HCT116 (cell line): ENCODE results near the gene VSIG2. TPM values are rescaled to one million over a fixed set of nuclear protein-coding genes. Genes with fewer than 3 reads are reported as not detected.

ENCODE experiments used
- ATAC-seq: fragments of 200-7000 bp; cut with Tn5 transposase; 2 replicates; pipeline ENCODE4 v1.9.1; 2020; ENCODE audit warnings: mild to moderate bottlenecking, moderate library complexity
- BruUV-seq: library from RNA; stranded (reverse); fragments of 400-500 nt; replicated peaks from 2 replicates; lab custom pipeline; 2021; lab: Mats Ljungman, UMichigan
- CTCF ChIA-PET: fragments of 300-600 bp; sonication (Branson Sonifier 250); formaldehyde crosslinking; loops from one replicate; lab custom pipeline; 2021; ENCODE audit warnings: antibody characterized with exemption; lab: Charles Lee
- POLR2A ChIA-PET: fragments of 300-600, 350-600 bp; sonication (Branson Sonifier 250); formaldehyde crosslinking; loops from one replicate; lab custom pipeline; 2021; ENCODE audit warnings: antibody characterized with exemption; lab: Charles Lee
- RAD21 ChIA-PET, 2 experiments: fragments of 300-600 bp; sonication (Branson Sonifier 250); formaldehyde crosslinking; loops; one replicate each; lab custom pipeline; 2023; ENCODE audit warnings: low total read pairs in 2 of 2; ENCODE audit not compliant: uncharacterized antibody in 2 of 2, unreplicated experiment in 2 of 2, low non-redundant PET in 1 of 2; lab: Charles Lee
- DNase-seq: peaks from one replicate; pipeline ENCODE4 v3.0.0-alpha.2; 2010; ENCODE audit warnings: low read depth, low spot score
- H2AFZ ChIP-seq: fragments of 200-600 bp; shearing (Covaris generic), sonication (generic); 2 replicates; pipeline ENCODE4 v1.6.1; 2017; ENCODE audit warnings: low read depth, mixed run types, mixed read lengths, antibody characterized with exemption, low read length; ENCODE audit not compliant: poor library complexity, severe bottlenecking
- H3K27ac ChIP-seq: 2 replicates; pipeline ENCODE4 v1.5.1; 2012; ENCODE audit warnings: low read depth, low read length
- H3K27me3 ChIP-seq: fragments of 200-600 bp; sonication (generic); 2 replicates; pipeline ENCODE4 v1.6.1; 2016; ENCODE audit warnings: mixed run types, low read length, mixed read lengths; ENCODE audit not compliant: insufficient read depth
- H3K36me3 ChIP-seq, 2 experiments: fragments of 200-500 bp in 1 of 2; fragments of 200-600 bp in 1 of 2; sonication (Bioruptor generic) in 1 of 2; sonication (generic) in 1 of 2; 2 replicates each; pipeline versions ENCODE4 v1.5.1 to v1.6.1; 2014 to 2016; ENCODE audit warnings: low read length in 2 of 2, inconsistent platforms in 1 of 2, mixed read lengths in 1 of 2, mixed run types in 1 of 2; ENCODE audit not compliant: insufficient read depth in 2 of 2, control insufficient read depth in 1 of 2
- H3K4me1 ChIP-seq, 2 experiments: fragments of 200-600 bp in 1 of 2; sonication (generic) in 1 of 2; 2 replicates each; pipeline versions ENCODE4 v1.5.1 to v1.6.1; 2012 to 2017; ENCODE audit warnings: low read length in 2 of 2, inconsistent platforms in 1 of 2, mild to moderate bottlenecking in 1 of 2, mixed read lengths in 1 of 2, mixed run types in 1 of 2, moderate library complexity in 1 of 2; ENCODE audit not compliant: insufficient read depth in 2 of 2, control insufficient read depth in 1 of 2
- H3K4me2 ChIP-seq: fragments of 200-600 bp; sonication (generic); 2 replicates; pipeline ENCODE4 v1.6.1; 2017; ENCODE audit warnings: mixed run types, low read length, mixed read lengths
- H3K4me3 ChIP-seq, 2 experiments: fragments of 200-600 bp in 1 of 2; sonication (generic) in 1 of 2; replicated peaks in 1 of 2; 2 replicates each; pipeline ENCODE4 v1.5.1; 2011 to 2016; ENCODE audit warnings: low read length in 2 of 2, control low read depth in 1 of 2, low read depth in 1 of 2, mild to moderate bottlenecking in 1 of 2, mixed read lengths in 1 of 2, mixed run types in 1 of 2
- H3K79me2 ChIP-seq: fragments of 200-600 bp; sonication (generic); 2 replicates; pipeline ENCODE4 v1.6.1; 2017; ENCODE audit warnings: mild to moderate bottlenecking, mixed run types, low read length, moderate library complexity, mixed read lengths; ENCODE audit not compliant: insufficient read depth
- H3K9ac ChIP-seq: fragments of 200-600 bp; sonication (generic); 2 replicates; pipeline ENCODE4 v1.6.1; 2016; ENCODE audit warnings: low read length, mixed read lengths
- H3K9me2 ChIP-seq: fragments of 200-600 bp; sonication (generic), shearing (Covaris generic); 2 replicates; pipeline ENCODE4 v1.6.1; 2017; ENCODE audit warnings: mixed run types, mild to moderate bottlenecking, moderate library complexity; ENCODE audit not compliant: insufficient read depth
- H3K9me3 ChIP-seq, 2 experiments: fragments of 200-500 bp in 1 of 2; fragments of 200-600 bp in 1 of 2; sonication (Bioruptor generic) in 1 of 2; sonication (generic) in 1 of 2; 2 replicates each; pipeline ENCODE4 v1.6.1; 2014 to 2017; ENCODE audit warnings: low read length in 2 of 2, mixed read lengths in 2 of 2, inconsistent platforms in 1 of 2, low read depth in 1 of 2, mild to moderate bottlenecking in 1 of 2, mixed run types in 1 of 2, moderate library complexity in 1 of 2; ENCODE audit not compliant: control insufficient read depth in 1 of 2, insufficient read depth in 1 of 2
- H4K20me1 ChIP-seq: fragments of 200-600 bp; sonication (generic), shearing (Covaris generic); 2 replicates; pipeline ENCODE4 v1.6.1; 2017; ENCODE audit warnings: mixed run types, mild to moderate bottlenecking, moderate library complexity; ENCODE audit not compliant: insufficient read depth
- CBX3 ChIP-seq: IDR thresholded peaks from 2 replicates; pipeline ENCODE4 v1.6.1; 2012; ENCODE audit warnings: low read depth
- EZH2 ChIP-seq: fragments of 200-600 bp; sonication (generic); IDR thresholded peaks from 2 replicates; pipeline ENCODE4 v1.6.1; 2017; ENCODE audit warnings: antibody characterized with exemption, mixed run types
- FOSL1 ChIP-seq: IDR thresholded peaks from 2 replicates; pipeline ENCODE4 v1.6.1; 2012; ENCODE audit warnings: low read depth
- POLR2A ChIP-seq: IDR thresholded peaks from 2 replicates; pipeline ENCODE4 v1.7.0; 2011; ENCODE audit warnings: borderline replicate concordance; ENCODE audit not compliant: insufficient read depth, insufficient read length; ENCODE audit errors: extremely low read depth
- POLR2AphosphoS5 ChIP-seq: IDR thresholded peaks from 2 replicates; pipeline ENCODE4 v1.6.1; 2011; ENCODE audit warnings: mild to moderate bottlenecking, low read depth, low read length, moderate library complexity
- SP1 ChIP-seq: IDR thresholded peaks from 2 replicates; pipeline ENCODE4 v1.6.1; 2012; ENCODE audit warnings: low read depth
- SRF ChIP-seq: IDR thresholded peaks from 2 replicates; pipeline ENCODE4 v1.6.1; 2012; ENCODE audit warnings: low read depth
- TCF7L2 ChIP-seq: IDR thresholded peaks from 2 replicates; pipeline ENCODE4 v1.7.0; 2011; ENCODE audit warnings: borderline replicate concordance, inconsistent platforms; ENCODE audit not compliant: insufficient read depth, insufficient read length; ENCODE audit errors: extremely low read depth
- ZNF274 ChIP-seq: fragments of 200-500 bp; sonication (Bioruptor generic); IDR thresholded peaks from 2 replicates; pipeline ENCODE4 v1.6.1; 2014; ENCODE audit warnings: mild to moderate bottlenecking, low read depth, low read length, inconsistent platforms
- intact Hi-C: fragments of 100-400 bp; cut with micrococcal nuclease; formaldehyde crosslinking; loops from 2 replicates; pipeline ENCODE4 v1.10.0; 2022
- total RNA-seq: library from RNA; stranded (reverse); gene quantifications from one replicate; pipeline ENCODE4 v1.2.1, GENCODE V29; 2021; ENCODE audit not compliant: unreplicated experiment
- TF ChIP-seq, protein P1 (sequence below): IDR thresholded peaks from 2 replicates; pipeline ENCODE4 v1.6.1; 2012; ENCODE audit warnings: low read depth

VSIG2 gene
- total RNA-seq, 1 experiment from 2014 or later: not detected

DNA sequence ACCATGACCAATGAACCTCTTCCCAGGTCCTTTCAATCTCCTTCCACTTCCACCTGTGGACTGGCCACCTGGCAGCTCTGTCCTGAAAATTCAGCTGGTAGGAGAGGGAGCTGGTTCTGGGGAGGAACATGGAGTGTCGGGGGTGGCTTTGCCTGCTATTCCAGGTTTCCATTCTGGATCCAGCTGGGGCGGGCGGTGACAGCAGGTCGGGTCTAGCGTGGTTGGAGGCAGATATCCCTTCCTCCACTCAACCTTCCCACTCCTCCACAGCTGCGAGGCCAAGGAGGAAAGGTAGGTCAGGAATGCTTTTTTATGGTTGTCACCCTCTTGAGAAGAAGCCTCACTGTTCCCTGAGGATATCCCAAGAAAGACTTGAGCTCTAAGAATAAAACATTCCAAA is 9.0 kb downstream of the VSIG2 start:
- no peak for ATAC-seq

More for the DNA sequence above, 9.0 kb downstream of the VSIG2 start:
- no peak for DNase-seq
- no peaks in the 10 kb centered on the region for H3K27me3 ChIP-seq
- no TSS peak for BruUV-seq
- TF ChIP-seq POLR2AphosphoS5 (no peak), ZNF274 (no peak), FOSL1 (no peak), SP1 (no peak), TCF7L2 (no peak), POLR2A (no peak), EZH2 (no peak), SRF (no peak), CBX3 (no peak)
- TF ChIP-seq, protein P1, sequence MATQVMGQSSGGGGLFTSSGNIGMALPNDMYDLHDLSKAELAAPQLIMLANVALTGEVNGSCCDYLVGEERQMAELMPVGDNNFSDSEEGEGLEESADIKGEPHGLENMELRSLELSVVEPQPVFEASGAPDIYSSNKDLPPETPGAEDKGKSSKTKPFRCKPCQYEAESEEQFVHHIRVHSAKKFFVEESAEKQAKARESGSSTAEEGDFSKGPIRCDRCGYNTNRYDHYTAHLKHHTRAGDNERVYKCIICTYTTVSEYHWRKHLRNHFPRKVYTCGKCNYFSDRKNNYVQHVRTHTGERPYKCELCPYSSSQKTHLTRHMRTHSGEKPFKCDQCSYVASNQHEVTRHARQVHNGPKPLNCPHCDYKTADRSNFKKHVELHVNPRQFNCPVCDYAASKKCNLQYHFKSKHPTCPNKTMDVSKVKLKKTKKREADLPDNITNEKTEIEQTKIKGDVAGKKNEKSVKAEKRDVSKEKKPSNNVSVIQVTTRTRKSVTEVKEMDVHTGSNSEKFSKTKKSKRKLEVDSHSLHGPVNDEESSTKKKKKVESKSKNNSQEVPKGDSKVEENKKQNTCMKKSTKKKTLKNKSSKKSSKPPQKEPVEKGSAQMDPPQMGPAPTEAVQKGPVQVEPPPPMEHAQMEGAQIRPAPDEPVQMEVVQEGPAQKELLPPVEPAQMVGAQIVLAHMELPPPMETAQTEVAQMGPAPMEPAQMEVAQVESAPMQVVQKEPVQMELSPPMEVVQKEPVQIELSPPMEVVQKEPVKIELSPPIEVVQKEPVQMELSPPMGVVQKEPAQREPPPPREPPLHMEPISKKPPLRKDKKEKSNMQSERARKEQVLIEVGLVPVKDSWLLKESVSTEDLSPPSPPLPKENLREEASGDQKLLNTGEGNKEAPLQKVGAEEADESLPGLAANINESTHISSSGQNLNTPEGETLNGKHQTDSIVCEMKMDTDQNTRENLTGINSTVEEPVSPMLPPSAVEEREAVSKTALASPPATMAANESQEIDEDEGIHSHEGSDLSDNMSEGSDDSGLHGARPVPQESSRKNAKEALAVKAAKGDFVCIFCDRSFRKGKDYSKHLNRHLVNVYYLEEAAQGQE: no peak
- CTCF ChIA-PET: no interaction called here
- intact Hi-C loops: no loop called here
- H3K4me2 ChIP-seq: no peak overlapping the region
- no peak overlapping the region for H3K9ac ChIP-seq
- H3K9me3 ChIP-seq: no peaks in the 10 kb centered on the region
- H3K27ac ChIP-seq: no peak overlapping the region
- RAD21 ChIA-PET: no interaction called here
- peaks cover 11 to 37% of the 10 kb centered on the region in 2 experiments for H3K4me1 ChIP-seq
- H4K20me1 ChIP-seq: no peaks in the 10 kb centered on the region
- H3K36me3 ChIP-seq: no peaks in the 10 kb centered on the region
- 0 out of 2 replicates have a peak, but pooled peaks cover 5% of the 10 kb centered on the region for H3K79me2 ChIP-seq
- H2AFZ ChIP-seq: no peak overlapping the region
- POLR2A ChIA-PET: no interaction called here
- no peaks in the 10 kb centered on the region for H3K9me2 ChIP-seq
- no peak overlapping the region for H3K4me3 ChIP-seq
